Activated T-cell treated with anti-CD3 and anti-CD28 coated beads, Interleukin-2, amount 50 U/mL, for 1 hour (primary cell): ENCODE data around the gene MCC.

Source experiments
- DNase-seq: peaks from one replicate; pipeline ENCODE4 v3.0.0-alpha.2; 2020

MCC gene

GRCh38 chr5:113166852-113167366, 321.3 kb downstream of the MCC start:
- DNase-seq: no peak

- DNase-seq: no peak
Observed at GRCh38 chr5:113166261-113166660, 322.0 kb downstream of the MCC start.

DNA sequence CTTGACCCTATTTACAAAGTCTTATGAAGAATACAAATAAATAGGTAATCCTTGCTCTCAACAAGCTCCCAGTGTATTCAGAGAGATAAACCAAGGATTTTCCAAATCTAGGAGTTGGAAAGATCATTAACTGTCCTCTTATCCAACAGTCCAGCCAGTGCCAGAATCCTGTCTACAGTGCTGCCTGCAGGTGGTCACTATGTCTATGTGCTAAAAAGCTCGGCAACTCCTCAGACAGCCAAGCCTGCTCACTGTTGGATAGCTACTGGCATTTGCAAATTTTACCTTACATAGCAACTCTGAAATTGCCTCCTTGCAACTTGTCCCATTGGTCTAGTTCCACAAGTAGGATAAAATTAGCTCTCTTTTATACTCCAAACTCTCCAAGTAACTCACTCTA, 324.2 kb downstream of the MCC start:
- DNase-seq: no peak

- no peak for DNase-seq
Observed at GRCh38 chr5:113163328-113163727, 324.9 kb downstream of the MCC start.

DNA sequence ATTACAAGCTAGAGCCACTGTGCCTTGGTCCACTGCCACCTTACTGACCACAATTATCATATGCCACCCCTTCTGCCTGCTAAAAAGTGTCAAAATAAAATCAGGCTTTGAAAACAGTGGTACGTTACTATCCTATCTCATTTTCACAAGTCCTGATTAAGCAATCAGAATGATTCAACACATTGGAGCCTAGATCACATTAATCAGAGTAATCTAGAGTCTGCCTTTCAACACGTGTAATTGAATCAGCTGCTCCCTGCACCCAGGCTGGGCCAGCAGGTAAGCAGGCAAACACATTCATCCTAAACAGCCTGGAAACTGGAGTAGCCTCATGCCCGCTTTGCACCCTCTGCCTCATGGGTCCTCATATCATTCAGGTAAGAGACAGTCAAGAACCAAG, 325.5 kb downstream of the MCC start:
- no peak for DNase-seq

DNA sequence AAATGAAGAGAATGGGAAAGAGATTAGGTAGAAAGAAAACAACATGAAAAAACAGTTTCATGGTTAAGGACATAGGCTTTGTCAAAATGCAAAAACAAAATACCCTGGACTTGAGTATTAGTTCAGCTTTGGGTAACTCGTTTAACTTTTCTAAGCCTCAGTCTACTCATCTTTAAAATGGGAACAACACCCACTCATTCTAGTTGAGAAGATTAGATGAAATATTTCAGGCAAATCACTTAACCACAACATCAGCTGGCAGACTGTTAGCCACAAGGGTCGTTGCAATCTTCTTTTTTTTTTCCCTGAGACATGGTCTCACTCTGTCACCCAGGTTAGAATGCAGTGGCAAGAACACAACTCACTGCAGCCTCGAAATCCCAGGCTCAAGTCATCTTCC, 326.0 kb downstream of the MCC start:
- DNase-seq: no peak

DNA sequence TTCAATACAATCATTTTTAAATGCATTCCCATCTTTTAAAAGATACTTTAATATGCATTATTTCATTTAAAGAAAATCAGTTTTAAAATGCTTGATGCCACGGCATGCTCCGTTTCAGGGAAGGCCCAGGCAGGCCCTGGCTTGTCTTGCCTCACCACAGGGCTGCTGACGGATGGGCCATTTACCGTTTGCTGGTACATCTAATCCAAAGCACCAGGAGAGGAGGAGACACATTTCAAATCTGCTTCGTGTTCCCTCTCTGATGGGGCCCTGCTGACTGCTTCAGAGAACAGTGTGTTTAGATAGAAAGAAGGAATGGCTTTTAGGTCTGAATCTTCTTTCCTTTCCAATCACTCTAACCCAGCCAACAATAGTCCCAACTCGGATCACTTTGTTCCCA, 326.4 kb downstream of the MCC start:
- no peak for DNase-seq

DNA sequence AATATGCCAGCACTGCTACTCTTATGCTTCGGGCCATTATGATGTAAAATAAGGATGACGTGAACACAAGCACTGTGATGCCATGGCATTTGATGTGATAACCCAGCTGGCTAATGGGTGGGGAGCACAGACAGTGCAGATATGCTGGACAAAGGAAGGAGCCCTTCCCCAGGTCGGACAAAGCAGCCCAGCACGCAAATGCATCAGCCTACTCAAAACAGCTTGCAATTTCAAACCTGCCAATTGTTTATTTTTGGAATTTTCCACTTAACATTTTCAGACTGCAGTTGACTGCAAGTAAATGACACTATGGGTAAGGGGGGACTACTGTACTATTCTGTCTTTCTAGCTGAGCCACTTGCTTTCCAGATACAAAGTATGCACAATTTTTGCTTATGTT, 330.4 kb downstream of the MCC start:
- DNase-seq: no peak

DNA sequence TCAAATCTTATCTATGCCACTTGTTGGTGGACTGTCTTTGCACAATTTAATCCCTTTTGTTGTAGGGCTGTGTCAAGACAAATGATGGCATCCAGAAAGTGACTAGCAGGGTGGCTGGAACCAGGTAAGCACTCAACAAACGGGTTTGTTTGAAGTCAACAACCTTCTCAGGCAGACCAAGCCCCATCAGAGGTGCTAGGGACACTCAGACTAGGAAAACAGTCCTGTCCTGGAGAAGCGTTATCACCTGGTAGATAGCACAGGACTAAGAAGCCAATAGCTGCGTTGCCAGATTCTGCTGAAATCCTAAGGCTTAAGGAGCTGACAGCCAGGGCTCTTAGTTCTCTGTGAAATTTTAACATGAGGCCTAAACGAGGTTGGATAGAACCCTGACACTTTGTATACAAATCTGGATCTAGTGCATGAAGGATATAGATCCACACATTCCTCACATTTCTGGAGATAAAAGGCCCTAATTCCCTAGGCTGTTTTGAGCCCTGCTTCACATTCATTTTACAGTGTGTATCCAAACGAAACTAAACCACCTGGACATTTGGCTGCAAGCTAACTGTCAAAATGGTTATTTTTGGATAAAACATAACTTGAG, 331.9 kb downstream of the MCC start:
- no peak for DNase-seq

DNA sequence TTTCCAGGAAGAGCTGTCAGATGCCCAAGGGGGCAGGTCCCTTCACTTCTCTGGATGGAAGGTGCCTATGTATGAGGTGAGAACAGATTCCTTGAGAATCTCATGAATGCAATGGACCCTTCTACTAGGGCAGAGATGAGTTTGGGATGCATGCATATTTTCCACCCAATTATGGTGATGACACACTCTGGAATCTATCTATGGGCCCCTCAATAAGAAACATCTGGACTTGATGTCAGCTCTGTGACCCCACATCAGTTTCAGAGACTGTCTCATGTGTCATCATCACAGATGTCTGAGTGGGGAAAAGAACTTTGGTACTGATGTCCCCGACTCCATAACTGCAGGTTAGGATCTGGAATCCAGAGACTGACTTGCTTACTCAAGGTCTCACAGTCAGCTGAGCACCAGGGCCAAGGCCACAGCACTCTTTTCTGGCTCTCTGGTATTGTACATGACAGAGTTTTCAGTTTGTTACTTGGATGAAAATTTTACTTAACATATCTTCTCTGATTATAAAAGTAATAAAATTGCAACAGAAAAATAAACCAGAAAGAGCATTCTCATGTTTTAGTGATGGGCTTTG, 334.6 kb downstream of the MCC start:
- DNase-seq: no peak

GRCh38 chr5:113152380-113152740, 335.9 kb downstream of the MCC start:
- DNase-seq: no peak

- DNase-seq: no peak
Observed at GRCh38 chr5:113151641-113152379, 336.4 kb downstream of the MCC start.

DNA sequence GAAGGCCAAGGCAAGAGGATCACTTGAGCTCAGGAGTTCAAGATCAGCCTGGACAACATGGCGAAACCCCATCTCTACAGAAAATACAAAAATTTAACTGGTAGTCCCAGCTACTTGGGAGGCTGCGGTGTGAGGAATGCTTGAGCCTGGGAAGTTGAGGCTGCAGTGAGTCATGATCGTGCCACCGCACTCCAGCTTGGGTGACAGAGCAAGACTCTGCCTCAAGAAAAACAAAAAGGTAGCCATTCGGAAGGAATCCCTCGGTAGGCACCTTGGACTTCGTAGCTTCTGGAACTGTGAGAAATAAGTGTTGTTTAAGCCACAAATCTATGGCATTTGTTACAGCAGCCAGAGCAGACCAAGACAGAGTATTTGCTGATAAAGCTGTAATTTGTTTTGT, 337.4 kb downstream of the MCC start:
- no peak for DNase-seq

GRCh38 chr5:113150221-113150620, 338.0 kb downstream of the MCC start:
- no peak for DNase-seq

DNA sequence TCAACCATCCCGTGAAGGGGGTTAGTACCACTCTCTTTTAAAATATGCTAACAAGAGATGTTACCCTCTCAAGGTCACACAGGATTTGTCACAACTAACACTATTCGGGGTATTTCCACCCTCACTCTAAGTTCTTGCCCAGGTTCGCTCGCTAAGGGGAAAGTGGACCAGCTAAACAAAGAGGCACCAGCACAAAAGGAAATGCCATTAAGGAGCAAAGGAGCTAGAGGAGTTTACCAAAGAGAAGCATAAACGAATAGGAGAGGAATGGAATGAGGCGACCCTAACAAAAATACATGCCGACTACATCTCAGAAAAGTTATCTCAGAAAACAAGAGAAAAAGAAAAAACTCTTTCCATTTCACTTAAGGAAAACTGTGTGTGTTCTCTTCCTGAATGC, 340.7 kb downstream of the MCC start:
- DNase-seq: no peak

GRCh38 chr5:113147101-113147508, 341.1 kb downstream of the MCC start:
- DNase-seq: no peak

GRCh38 chr5:113145757-113146387, 342.4 kb downstream of the MCC start:
- DNase-seq: no peak

DNA sequence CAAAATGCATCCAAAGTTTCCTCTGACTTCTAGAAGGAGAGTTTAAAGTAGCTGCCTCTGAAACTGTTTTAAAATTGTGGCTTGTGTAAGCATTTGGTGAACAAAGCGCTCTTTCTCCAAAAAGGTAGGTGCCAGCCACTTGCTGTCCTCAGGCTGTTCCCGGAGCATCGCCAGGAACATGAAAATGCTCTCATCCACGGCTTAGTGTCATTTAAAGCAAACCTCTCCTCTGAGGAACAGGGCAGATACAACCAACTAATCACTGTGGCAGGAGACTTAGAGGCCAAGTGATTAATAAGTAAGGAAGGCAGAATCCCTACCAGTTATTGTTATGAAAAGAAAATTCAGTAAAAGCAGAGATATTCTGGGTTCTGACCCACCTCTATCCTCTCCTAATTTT, 346.1 kb downstream of the MCC start:
- DNase-seq: no peak

DNA sequence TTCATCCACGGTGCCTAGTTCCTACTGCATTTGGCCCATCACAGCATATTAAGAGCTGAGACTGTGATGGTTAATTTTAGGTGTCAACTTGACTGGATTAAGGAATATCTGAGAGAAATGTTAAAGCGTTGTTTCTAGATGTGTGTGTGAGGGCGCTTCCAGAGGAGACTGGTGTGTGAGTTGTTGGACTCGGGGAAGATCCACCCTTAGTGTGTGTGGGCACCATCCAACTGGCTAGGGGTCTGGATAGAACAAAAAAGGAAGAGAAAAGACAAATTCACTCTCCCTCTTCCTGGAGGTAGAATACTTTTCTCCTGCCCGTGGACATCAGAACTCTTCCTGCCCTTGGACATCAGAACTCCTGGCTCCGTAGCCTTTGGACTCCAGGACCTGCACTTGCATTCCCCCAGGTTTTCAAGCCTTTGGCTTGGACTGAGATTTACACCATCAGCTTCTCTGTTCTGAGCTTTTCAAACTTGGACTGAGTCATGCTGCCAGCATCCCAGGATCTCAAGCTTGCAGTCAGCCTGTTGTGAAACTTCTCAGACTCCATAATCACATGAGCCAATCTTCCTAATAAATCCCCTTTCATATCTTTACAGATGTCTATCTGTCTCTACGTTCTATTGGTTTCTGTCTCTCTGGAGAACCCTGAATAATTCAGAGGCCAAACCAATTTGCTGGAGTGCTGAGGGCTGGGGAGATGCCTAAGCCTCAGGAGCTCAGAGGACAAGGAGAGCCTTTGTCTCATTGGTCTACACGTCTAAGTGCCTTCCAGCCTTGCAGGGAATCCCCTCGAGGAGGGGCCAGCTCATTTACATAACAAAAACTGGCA, 347.2 kb downstream of the MCC start:
- DNase-seq: no peak

GRCh38 chr5:113133211-113133975, 354.9 kb downstream of the MCC start:
- no peak for DNase-seq

DNA sequence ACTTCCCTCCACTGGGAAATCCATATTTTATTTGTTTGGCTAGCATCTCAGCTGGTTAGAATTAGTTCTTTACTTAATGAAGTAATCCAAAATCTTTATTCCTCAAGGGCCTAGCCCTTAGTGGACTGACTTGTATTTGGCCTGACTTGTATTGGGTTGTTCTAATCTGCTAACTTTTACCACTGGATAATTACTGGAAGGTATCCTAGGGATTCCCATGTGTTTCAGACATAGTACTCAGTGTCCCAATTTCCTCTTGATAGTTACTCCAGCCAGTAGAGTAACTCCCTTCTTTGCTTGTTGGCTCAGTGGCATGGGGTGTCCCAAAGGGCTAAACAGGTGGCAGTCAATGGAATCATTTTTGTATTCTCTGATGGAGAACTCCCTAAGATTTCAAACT, 355.7 kb downstream of the MCC start:
- no peak for DNase-seq

GRCh38 chr5:113128641-113129330, 359.5 kb downstream of the MCC start:
- no peak for DNase-seq
